ENCODE results near the gene MOG. TPM values are rescaled to one million over a fixed set of nuclear protein-coding genes. Genes with fewer than 3 reads are reported as not detected.
A peak's percentile ranks its signal among the peaks of the same experiment; 100 is the strongest.

Gene MOG
- not detected in 2 replicates for total RNA-seq (2021)
- not detected for Bru-seq, nascent RNA
- BruChase-seq, experiment 1, labeled RNA remaining after a 2-hour chase: percentile 5 among the genes with signal in this experiment
- percentile 9 among the genes with signal in this experiment for BruChase-seq, experiment 2, labeled RNA remaining after a 6-hour chase
- long read RNA-seq: 0 reads

GRCh38 chr6:29656798-29657197 is at the start of gene MOG:
Gene MOG (plus strand): TSS chr6:29657092. CDS start chr6:29657210, 118 bp downstream.
- no TSS peak for BruUV-seq (replicated peaks)
- no peaks in the 10 kb centered on the region for H3K4me1 ChIP-seq (replicated peaks; ENCODE audit: insufficient read depth)
- no peak within 1 kb of the TSS for H3K27ac ChIP-seq
- no peaks in the 10 kb centered on the region for H3K79me2 ChIP-seq (ENCODE audit: low read depth)
- H3K9me2 ChIP-seq (ENCODE audit: insufficient read depth): no peaks in the 10 kb centered on the region
- TF ChIP-seq CTCF (conservative IDR thresholded peaks at IDR 0.05): no peak
- no peak for TF ChIP-seq EZH2 (IDR thresholded peaks at IDR 0.05; ENCODE audit: low read depth)
- no peaks in the 10 kb centered on the region for H3K9me3 ChIP-seq (ENCODE audit: insufficient read depth, low read depth)
- H3K4me2 ChIP-seq: no peak within 1 kb of the TSS
- ChIA-PET CTCF (no interaction called here), POLR2A (ENCODE audit: unreplicated experiment) (interaction anchor here (0.6 kb wide), 1 partner anchor 82 kb away, joined by 7 read pairs; no protein-coding TSS in a partner anchor)
- no peak within 1 kb of the TSS for H3K4me3 ChIP-seq
- no peaks in the 10 kb centered on the region for H3F3A ChIP-seq (ENCODE audit: insufficient read depth, low read depth)
- H3K36me3 ChIP-seq (ENCODE audit: low read depth): no peaks in the 10 kb centered on the region
- H4K20me1 ChIP-seq (ENCODE audit: insufficient read depth): no peaks in the 10 kb centered on the region
- intact Hi-C loops (cut with micrococcal nuclease; ENCODE audit: unreplicated experiment): no loop called here
- H2AFZ ChIP-seq: no peak within 1 kb of the TSS
- no peak for DNase-seq
- H3K27me3 ChIP-seq (ENCODE audit: insufficient read depth, low read depth): no peaks in the 10 kb centered on the region

DNA sequence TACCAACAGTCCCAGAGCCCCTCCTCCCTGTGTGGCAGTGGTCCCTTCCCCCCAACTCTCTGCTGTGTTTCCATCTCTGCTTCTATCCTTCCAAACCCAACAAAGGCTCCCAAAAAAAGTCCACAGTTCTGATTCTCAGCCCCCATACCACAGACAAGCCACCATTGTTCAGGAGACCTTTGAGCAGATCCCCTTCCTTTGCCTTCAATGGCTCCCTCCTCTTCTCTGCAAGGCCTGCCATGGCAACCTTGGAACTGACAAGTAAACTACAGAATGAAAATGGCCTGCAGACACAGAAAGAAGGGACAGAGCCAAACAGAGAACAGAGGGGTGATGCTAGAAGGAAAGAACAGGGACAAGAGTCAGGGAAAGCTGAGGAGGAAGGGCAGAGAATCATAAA is 48.8 kb upstream of the MOG start:
- no peak for TF ChIP-seq CTCF (conservative IDR thresholded peaks at IDR 0.05)
- no peak for TF ChIP-seq EZH2 (IDR thresholded peaks at IDR 0.05; ENCODE audit: low read depth)
- Histone ChIP-seq H4K20me1 (ENCODE audit: insufficient read depth) (no peaks in the 10 kb centered on the region), H3K27me3 (ENCODE audit: insufficient read depth, low read depth) (no peaks in the 10 kb centered on the region), H3K9me3 (ENCODE audit: insufficient read depth, low read depth) (no peaks in the 10 kb centered on the region), H3K27ac (no peak overlapping the region), H3K36me3 (ENCODE audit: low read depth) (no peaks in the 10 kb centered on the region), H3F3A (ENCODE audit: insufficient read depth, low read depth) (no peaks in the 10 kb centered on the region), H3K4me2 (no peak overlapping the region), H3K9me2 (ENCODE audit: insufficient read depth) (no peaks in the 10 kb centered on the region), H3K4me3 (no peak overlapping the region), H2AFZ (no peak overlapping the region), H3K79me2 (ENCODE audit: low read depth) (no peaks in the 10 kb centered on the region), H3K4me1 (replicated peaks; ENCODE audit: insufficient read depth) (no peaks in the 10 kb centered on the region)
- no TSS peak for BruUV-seq (replicated peaks)
- no peak for DNase-seq
- POLR2A ChIA-PET (ENCODE audit: unreplicated experiment): no interaction called here
- CTCF ChIA-PET: no interaction called here
- intact Hi-C loops (cut with micrococcal nuclease; ENCODE audit: unreplicated experiment): no loop called here

GRCh38 chr6:29610540-29610939 is 46.4 kb upstream of the MOG start:
- no peak overlapping the region for H2AFZ ChIP-seq
- H3K9me3 ChIP-seq (ENCODE audit: insufficient read depth, low read depth): no peaks in the 10 kb centered on the region
- no peak overlapping the region for H3K4me3 ChIP-seq
- H3K9me2 ChIP-seq (ENCODE audit: insufficient read depth): no peaks in the 10 kb centered on the region
- H4K20me1 ChIP-seq (ENCODE audit: insufficient read depth): no peaks in the 10 kb centered on the region
- no peak for DNase-seq
- BruUV-seq (replicated peaks): no TSS peak
- no peaks in the 10 kb centered on the region for H3K36me3 ChIP-seq (ENCODE audit: low read depth)
- no peaks in the 10 kb centered on the region for H3K4me1 ChIP-seq (replicated peaks; ENCODE audit: insufficient read depth)
- TF ChIP-seq CTCF (conservative IDR thresholded peaks at IDR 0.05) (no peak), EZH2 (IDR thresholded peaks at IDR 0.05; ENCODE audit: low read depth) (no peak)
- no peak overlapping the region for H3K27ac ChIP-seq
- H3F3A ChIP-seq (ENCODE audit: insufficient read depth, low read depth): no peaks in the 10 kb centered on the region
- H3K27me3 ChIP-seq (ENCODE audit: insufficient read depth, low read depth): no peaks in the 10 kb centered on the region
- intact Hi-C loops (cut with micrococcal nuclease; ENCODE audit: unreplicated experiment): no loop called here
- POLR2A ChIA-PET (ENCODE audit: unreplicated experiment): no interaction called here
- H3K79me2 ChIP-seq (ENCODE audit: low read depth): no peaks in the 10 kb centered on the region
- H3K4me2 ChIP-seq: no peak overlapping the region
- CTCF ChIA-PET: no interaction called here
